ENCODE data around the gene IL17RA.

IL17RA gene

GRCh38 chr22:17095538-17095937 is 10.7 kb downstream of the IL17RA start:
- TF ChIP-seq CTCF (IDR thresholded peaks at IDR 0.05; ENCODE audit: extremely low read depth, missing control alignments), result no peak
- DNase-seq (ENCODE audit: low spot score), result no peak

- no peak for TF ChIP-seq CTCF (IDR thresholded peaks at IDR 0.05; ENCODE audit: extremely low read depth, missing control alignments)
These were observed 11.3 kb downstream of the IL17RA start for GRCh38 chr22:17096071-17096470.

GRCh38 chr22:17097062-17097461 is 12.3 kb downstream of the IL17RA start:
- no peak for TF ChIP-seq CTCF (IDR thresholded peaks at IDR 0.05; ENCODE audit: extremely low read depth, missing control alignments)
- DNase-seq (ENCODE audit: low spot score), result peak; percentile 5

More at GRCh38 chr22:17096071-17096470, 11.3 kb downstream of the IL17RA start:
- no peak for DNase-seq (ENCODE audit: low spot score)

- no peak for DNase-seq (ENCODE audit: low spot score)
- TF ChIP-seq CTCF (IDR thresholded peaks at IDR 0.05; ENCODE audit: extremely low read depth, missing control alignments), result no peak
These were observed 12.9 kb downstream of the IL17RA start for GRCh38 chr22:17097701-17098100.

- TF ChIP-seq CTCF (IDR thresholded peaks at IDR 0.05; ENCODE audit: extremely low read depth, missing control alignments), result no peak
- peak; percentile 37 for DNase-seq (ENCODE audit: low spot score)
These were observed 13.6 kb downstream of the IL17RA start for GRCh38 chr22:17098379-17098819.

GRCh38 chr22:17100621-17101020 is 15.8 kb downstream of the IL17RA start:
- TF ChIP-seq CTCF (IDR thresholded peaks at IDR 0.05; ENCODE audit: extremely low read depth, missing control alignments), result no peak
- DNase-seq (ENCODE audit: low spot score), result no peak

- peak; percentile 4 for DNase-seq (ENCODE audit: low spot score)
- TF ChIP-seq CTCF (IDR thresholded peaks at IDR 0.05; ENCODE audit: extremely low read depth, missing control alignments), result no peak
These were observed 16.9 kb downstream of the IL17RA start for GRCh38 chr22:17101475-17102296.

Data from GM20000 (cell line).